NB4 (cell line): ENCODE results near the gene CCDC138.

Source experiments
- POLR2A ChIP-seq: IDR thresholded peaks from 2 replicates; pipeline ENCODE4 v1.6.1; 2011; ENCODE audit warnings: mild to moderate bottlenecking; ENCODE audit not compliant: insufficient read length; ENCODE audit errors: extremely low read depth
- TF ChIP-seq, protein P1 (sequence below): IDR thresholded peaks from one replicate; pipeline ENCODE4 v1.5.1; 2012; ENCODE audit warnings: low read depth, low read length
- TF ChIP-seq, protein P2 (sequence below): IDR thresholded peaks from 2 replicates; pipeline ENCODE4 v1.6.1; 2011; ENCODE audit warnings: low read depth, low read length

DNA sequence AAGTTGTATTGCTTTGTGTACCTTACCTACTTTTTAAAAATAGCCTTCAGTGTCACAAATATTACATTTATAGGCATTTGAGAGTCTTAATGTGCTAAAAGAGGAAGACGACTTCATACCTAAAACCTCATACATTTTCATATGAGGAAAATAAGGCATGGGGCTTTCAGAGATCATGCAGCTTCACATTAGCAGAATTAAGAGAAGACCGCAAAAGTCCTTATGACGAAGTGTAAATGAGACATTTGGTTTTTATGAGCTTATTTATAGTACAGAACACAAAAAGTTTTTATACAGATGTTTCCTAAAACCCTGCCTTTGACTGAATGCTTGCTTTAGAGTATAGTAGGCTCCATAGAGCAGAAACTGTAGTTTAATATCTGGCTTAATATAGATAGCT is 10.1 kb upstream of the CCDC138 start:
- TF ChIP-seq, protein P1, sequence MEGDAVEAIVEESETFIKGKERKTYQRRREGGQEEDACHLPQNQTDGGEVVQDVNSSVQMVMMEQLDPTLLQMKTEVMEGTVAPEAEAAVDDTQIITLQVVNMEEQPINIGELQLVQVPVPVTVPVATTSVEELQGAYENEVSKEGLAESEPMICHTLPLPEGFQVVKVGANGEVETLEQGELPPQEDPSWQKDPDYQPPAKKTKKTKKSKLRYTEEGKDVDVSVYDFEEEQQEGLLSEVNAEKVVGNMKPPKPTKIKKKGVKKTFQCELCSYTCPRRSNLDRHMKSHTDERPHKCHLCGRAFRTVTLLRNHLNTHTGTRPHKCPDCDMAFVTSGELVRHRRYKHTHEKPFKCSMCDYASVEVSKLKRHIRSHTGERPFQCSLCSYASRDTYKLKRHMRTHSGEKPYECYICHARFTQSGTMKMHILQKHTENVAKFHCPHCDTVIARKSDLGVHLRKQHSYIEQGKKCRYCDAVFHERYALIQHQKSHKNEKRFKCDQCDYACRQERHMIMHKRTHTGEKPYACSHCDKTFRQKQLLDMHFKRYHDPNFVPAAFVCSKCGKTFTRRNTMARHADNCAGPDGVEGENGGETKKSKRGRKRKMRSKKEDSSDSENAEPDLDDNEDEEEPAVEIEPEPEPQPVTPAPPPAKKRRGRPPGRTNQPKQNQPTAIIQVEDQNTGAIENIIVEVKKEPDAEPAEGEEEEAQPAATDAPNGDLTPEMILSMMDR, result no peak
- no peak for TF ChIP-seq POLR2A
- TF ChIP-seq, protein P2, sequence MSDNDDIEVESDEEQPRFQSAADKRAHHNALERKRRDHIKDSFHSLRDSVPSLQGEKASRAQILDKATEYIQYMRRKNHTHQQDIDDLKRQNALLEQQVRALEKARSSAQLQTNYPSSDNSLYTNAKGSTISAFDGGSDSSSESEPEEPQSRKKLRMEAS, result no peak
